Fibroblast of skin of scalp (primary cell): Measurements from ENCODE around the gene KIAA0753.
"Not testable (repeated sequence)": the region's sequence is repeated elsewhere in the genome, so short reads cannot be mapped to it uniquely, and the experiment has no call there.

Source experiments
- DNase-seq: peaks from one replicate; pipeline ENCODE4 v3.0.0-alpha.2; 2013

Gene KIAA0753

DNA sequence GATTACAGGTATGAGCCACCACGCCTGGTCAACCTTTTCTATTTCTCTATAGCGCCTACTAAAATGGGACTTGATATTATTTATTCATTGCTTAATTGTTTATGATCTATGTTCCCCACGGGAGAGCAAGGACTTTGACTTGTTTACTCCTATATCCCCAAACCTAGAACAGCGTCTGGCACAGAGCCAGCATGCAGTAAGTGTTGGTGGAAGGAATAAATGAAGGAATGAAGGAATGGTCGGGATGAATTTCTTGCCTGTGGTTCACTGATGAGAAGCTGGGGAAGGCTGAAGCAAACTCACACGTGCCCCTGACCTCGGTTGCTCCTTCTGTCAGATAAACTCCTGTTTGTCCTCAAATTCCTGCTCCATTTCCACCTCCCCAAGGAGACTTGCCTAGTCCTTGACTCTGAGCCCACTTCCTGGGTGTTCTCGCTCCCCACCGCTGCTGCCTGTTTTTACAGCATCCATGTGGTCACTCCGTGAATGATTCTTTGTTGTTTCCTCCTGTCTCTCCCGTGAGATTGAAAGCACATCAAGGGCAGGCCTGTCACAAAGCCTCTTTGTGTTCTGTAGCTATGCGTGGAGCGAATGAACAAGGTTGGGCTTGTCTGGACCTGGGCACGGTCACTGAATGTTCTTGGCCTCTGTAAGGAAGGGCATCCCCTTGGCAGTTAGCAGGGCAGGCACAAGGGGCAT lies 28.4 kb upstream of the KIAA0753 start:
- DNase-seq: no peak

DNA sequence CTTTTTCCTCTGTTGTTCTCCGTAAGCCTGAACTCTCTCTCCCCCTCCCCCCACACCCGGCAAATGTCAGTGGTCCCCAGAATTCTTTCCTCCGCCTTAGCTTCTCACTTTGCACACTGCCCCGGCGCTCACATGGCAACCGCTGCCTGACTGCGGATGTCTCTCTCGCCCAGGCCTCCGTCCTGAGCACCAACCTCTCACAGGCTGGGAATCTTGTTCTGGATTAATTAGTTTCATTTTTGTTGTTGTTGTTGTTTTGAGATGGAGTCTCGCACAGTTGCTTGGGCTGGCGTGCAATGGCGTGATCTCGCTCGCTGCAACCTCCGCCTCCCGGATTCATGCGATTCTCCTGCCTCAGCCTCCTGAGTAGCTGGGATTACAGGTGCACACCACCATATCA lies 27.7 kb upstream of the KIAA0753 start:
- DNase-seq: no peak

DNA sequence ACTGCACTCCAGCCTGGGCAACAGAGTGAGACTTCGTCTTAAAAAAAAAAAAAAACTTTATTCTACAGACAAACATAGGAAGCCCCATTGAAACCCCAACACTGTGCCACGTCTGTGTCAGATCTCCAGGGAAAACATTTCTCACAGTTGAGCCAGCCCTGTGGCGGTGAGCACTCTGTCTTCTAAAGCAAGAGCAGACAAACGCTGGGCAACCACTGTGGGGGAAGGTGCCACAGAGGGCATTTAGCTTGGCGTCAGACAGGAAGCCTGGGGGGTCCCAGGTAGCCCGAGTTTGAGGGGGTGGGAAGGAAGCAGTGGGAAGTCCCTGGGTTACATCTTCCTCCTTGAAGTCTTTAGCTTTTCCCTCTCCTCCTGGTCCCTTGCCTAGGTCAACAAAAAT lies 27.0 kb upstream of the KIAA0753 start:
- DNase-seq: no peak

DNA sequence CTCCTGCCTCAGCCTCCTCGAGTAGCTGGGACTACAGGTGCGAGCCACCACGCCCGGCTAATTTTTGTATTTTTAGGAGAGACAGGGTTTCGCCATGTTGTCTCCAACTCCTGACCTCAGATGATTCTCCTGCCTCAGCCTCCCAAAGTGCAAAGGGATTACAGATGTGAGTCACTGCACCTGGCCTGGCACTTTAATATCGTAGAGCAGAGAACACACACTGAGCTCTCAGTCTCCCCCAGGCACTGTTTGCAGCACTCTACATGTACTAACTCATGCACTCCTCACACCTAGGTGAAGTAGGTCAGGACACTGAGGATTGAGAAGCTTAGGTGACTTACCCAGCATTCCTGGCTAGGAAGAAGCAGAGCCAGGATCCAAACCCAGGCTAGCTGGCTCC lies 26.0 kb upstream of the KIAA0753 start:
- DNase-seq: no peak

DNA sequence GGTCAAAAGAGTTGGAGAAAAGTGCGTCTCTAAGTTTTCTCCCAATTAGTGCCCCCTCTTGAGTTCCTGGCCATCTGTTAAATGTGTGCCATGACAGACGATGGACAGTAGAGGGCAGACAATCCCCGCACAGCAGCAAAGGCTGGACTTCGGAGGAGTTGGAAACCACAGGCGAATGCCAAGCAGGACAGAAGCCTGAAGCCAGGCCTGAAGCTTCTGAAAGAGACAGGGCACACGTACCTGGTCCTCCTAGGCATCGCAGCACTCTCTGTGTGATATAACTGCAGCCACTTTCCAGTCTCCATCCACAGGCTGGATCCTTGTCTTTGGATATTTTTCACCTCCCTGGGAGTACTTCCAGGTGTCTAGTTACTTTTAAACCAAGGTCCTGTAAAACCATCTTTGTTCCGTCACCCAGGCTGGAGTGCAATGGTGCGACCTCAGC lies 25.6 kb upstream of the KIAA0753 start:
- peak; percentile 82 for DNase-seq

DNA sequence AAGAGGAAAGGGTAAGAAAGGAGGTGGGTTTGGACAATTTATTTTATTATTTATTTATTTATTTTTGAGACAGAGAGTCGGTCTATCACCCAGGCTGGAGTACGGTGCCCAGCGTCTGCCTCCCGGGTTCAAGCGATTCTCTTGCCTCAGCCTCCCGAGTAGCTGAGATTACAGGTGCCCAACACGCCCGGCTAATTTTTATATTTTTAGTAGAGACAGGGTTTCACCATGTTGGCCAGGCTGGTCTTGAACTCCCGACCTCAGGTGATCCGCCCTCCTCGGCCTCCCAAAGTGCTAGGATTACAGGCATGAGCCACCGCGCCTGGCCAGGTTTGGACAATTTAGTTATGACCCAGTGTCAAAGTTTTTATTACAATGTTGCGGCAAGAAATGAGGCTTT lies 22.7 kb upstream of the KIAA0753 start:
- not testable (repeated sequence) for DNase-seq

DNA sequence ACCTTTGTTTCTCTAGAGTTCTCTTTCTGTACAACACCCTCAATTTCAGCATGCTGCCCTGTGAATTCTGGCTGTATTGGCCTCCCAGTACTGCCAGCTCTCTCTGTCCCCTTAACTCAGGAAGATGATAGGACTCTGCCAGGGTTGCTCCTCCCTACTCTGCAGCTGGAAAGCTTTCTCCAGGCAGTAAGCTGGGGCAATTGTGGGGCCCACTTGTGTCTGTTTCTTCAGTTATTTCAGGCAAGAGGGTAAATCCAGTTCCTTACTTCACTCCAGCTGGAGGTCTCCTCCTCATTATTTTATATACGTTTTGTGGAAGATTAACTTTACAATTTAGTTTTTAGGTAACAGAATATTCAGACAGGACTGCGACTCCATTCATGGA lies 20.9 kb upstream of the KIAA0753 start:
- DNase-seq: no peak

DNA sequence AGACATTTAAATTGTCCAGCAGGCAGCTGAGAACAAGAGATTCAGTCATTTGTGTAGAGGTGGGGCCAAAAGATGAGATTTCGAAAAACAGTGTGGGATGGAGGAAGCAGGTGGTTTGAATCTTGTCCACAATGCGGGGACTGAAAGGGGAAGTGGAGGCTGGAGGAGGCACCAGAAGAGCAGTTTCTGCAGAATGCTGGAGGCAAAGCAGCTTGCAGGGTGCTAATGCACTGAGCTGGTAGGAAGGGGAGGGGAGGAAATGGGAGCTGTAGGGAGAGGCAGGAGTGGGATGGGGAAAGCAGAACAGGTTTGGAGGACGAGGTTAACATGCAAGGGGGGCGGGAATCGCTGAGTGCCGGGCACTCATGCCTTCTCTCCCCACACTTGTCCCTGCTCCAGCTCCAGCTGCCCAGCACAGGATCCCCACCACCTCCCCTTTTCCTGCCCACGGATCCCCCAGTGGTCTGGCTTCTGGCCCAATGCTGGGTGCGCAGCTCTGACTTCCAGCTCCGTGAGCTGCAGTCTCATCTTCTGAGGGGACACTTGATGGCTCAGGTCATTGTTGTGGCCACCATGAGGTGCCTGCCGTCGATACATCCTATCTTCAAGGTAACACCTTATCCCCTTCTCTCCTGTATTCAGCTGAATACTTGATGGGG lies 20.4 kb upstream of the KIAA0753 start:
- DNase-seq: no peak

DNA sequence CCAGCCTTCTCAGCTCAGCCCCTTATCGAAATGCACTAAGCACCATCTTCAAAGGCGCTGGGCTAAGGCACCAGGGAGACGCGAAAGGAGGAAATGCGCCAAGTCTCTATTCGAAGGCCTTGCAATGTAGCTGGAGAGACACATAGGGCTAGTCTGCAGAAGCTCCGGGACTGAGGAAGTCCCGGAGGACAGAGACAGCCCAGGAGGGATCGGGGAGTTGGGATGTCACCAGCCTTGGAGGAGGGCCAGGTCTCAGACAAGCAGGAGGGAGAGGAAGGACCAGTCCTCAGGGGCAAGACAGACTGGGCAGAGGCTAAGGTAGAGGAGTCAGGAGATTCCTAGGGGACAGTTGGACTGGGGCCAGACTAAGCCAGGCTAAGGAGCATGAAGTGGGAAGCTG lies 19.6 kb upstream of the KIAA0753 start:
- no peak for DNase-seq

DNA sequence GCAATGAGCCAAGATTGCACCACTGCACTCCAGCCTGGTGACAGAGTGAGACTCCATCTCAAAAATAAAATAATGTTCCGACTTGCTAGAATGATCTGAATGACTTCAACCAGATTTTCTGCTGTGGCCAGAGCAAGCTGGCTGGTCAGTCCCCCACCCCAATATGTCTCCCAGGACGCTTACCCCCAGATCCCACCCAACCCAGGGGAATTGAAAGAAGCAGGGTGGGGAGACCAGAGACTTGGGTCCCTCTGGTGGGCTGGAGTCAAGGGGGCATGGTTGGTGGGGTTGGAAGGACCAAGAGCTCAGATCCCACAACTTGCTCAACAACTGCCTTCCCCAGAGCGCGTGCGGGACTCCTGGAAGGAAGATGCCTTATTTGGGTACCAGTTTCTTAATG lies 17.9 kb upstream of the KIAA0753 start:
- DNase-seq: not testable (repeated sequence)

DNA sequence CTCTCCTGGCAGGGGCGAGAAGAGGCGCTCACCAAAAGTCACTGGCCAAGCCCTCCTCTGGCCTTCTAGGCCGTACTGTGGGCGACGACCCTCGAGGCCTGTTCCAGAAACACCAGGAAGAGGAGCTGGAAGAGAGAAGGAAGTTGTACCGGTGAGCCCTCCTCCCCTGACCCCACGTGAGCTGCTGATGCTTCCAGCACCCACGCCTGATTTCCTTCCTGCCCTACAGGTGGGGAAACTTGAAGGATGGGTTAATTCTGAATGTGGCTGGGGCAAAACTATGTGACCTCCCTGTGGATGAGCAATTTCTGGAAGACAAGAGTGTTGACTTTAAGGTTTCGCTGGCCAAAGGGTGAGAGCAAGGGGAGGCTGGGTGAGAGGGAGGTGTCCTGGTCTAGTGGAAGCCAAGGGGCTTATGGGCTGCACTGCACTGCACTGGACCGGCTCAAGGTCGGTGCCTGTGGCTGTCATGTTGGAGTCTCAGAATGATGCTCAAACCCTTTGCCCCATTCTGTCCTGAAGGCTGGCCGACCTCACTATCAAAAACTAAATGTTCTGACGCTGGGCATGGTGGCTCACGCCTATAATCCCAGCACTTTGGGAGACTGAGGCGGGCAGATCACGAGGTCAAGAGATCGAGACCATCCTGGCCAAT lies 17.2 kb upstream of the KIAA0753 start:
- DNase-seq: no peak

DNA sequence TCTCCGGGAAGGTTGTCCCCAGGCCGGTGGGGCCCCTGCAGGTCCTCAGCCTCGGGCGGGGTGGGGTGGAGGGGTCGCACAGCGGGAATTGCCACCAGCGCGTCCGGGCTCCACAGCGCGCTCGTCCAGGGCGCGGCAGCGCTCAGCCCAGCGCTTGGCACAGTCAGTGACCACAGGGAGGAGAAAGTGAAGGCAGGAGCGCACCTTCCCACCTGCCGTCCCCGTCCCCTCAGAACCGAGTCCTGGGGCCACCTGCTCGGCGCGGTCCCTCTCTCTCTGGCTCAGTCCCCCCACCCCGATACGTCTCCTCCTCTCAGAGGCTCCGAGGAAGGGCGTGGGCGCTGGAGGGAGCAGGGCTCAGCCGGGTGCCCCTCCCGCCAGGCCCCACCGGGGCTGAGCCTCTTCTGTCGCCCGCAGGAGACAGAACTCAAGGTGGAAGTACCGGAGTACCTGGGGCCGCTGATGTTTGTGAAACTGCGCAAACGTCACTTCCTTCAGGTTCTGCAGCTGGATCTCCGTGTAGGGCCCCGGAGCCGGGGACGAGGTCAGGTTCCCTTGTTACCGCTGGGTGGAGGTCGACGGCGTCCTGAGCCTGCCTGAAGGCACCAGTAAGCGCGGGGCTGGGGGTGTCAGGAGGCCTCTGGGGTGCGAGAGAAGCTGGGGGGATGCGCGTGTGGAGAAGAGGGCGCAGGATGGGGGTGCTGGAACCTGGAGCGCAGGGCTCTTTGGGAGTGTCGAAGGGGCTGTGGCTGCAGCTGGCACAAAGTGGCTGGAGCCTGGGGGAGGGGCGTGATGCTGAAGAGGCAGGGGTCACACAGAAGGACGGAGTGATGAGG lies 16.5 kb upstream of the KIAA0753 start:
- not testable (repeated sequence) for DNase-seq

DNA sequence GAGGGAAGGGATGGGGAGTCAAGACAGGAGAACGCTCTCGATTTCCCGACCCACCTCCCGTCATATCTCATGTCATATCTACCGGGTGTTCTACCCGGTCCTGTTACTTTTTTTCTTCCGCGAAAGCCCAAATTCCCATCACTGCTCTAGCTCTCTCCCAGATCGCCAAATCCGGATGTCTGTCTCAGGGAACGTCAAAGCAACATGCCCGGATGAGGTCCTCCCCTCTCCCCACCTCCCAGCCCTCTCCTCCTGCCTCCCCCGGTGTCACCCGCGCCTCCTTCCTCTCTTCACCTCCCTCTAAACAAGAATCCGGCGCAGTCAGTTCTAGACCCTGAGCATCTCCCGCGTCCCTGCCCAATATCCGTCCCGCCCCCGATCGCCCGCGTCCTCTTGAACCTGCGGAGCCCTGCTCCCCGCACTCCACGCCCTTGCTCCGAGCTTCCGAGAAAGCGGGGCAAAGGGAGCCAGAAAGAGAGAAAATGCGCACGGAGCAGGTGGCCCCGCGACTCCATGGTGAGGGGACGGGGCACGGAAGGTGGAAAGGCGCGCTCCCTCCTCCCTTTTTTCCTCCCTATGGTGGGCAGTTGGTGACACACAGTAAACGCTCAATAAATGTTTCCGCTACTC lies 15.3 kb upstream of the KIAA0753 start:
- not testable (repeated sequence) for DNase-seq

DNA sequence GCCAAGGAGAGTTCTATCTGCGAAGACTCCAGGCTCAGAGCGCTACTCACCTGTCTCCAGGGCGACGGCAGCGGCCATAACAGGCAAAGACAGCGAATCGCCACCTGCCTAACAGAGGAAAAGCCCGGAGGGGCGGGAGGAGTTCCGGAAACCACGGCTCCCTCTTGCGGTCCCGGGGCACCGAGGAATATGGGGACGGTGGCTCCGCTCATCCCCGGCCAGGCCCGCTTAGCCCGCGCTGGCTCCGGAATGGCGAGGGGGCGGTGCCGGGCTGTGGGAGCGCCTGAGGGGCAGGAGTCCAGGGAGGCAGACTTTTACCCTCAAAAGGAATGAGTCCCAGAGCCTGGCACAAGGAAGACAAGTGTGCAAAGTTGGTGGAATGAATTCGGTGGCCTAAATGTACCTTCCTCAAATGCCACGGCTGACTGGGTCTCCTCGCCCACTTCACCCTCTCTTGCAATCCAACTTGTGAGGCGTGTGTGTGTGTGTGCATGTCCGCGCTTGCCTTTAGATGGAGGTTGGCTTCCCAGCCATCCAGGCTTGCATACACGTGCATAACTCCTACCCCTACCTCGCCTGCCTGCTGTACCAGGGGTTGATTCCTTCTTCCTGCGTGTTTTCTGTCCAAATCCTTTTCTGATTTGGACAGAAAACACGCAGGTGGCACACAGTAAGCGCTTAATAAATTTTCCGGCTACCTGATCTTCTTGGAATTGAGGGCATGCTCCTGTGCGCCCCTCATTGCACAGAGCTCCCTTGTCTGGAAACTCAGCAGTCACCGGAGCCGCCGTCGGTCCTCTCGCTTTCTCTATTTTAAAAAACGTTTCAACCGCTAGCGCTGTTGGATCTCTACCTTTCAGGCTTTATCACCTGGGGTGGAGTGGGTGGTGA lies 14.6 kb upstream of the KIAA0753 start:
- DNase-seq: no peak

DNA sequence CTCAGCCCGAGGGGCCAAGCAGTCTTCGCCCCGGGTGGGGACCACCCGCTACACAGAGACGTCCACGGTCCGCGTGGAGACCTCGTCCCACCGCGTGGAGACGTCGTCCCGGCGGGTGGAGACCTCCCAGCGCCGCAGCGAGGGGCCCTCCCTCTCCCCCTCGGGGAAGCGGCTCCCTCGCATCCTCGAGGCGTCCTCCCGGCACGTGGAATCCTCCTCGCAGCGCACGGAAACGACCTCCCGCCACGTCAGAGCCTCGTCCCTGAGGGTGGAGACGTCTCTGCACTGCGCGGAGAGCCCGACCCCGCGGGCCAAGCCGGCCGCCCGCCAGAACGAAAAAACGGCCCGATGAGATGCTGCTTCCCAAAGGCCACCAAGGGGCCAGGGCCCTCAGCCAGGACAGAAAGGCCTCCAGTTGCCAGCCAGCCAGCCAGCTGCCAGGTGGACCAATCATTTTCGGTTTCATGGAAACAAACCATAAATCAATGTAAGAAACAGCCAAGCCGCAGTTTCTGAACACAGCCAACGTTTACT lies 11.5 kb upstream of the KIAA0753 start:
- DNase-seq: peak; percentile 28

DNA sequence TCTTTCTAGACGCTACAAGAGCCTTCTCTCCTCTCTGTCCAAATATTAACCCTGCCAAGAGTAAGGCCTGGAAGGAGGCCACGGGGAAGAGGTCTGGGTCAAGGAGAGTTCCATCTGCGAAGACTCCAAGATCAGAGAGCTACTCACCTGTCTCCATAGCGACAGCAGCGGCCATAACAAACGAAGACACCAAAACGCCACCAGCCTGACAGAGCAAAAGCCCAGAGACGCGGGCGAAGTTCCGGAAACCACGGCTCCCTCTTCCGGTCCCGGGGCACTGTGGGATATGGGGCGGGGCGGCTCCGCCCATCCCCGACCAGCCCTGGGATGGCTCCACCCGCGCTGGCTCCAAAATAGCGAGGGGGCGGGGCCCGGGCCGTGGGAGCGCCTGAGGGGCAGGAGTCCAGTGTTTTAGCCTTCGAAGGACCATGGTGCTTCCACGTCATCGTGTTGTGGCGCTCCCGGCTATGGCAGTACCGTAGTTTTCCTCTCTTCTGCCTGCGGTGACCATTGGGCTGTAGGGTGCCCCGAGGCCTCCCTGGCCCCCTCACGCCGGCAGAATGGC lies 10.9 kb upstream of the KIAA0753 start, which contains the start of the genes C17orf100 and MED31:
Gene C17orf100 (plus strand): TSS at position 409 of the 565 bp plus-strand sequence. CDS start 152 bp downstream, at position 561.
Gene MED31 (minus strand): TSS at position 252 of the 565 bp plus-strand sequence. CDS start 77 bp downstream, at position 175.
- DNase-seq: peak; percentile 93

DNA sequence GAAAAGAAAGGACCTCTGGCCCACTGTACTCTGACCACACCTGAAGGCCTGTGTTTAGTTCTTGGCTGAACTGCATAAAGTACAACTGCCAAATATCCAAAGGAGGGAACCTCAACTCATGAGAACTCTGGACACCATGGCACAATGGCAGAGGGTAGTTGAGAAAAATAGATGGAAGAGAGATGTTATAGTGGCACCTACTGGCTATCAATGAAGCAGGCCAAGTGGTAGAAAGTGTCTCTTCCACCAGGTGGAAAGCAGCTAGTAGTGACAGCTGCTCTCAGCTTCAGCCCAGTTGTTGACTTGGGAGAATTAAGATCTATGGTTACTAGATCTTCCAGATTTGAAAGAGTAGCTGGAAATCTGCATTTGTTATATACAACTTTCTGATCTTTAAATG lies 7.7 kb upstream of the KIAA0753 start:
- no peak for DNase-seq

DNA sequence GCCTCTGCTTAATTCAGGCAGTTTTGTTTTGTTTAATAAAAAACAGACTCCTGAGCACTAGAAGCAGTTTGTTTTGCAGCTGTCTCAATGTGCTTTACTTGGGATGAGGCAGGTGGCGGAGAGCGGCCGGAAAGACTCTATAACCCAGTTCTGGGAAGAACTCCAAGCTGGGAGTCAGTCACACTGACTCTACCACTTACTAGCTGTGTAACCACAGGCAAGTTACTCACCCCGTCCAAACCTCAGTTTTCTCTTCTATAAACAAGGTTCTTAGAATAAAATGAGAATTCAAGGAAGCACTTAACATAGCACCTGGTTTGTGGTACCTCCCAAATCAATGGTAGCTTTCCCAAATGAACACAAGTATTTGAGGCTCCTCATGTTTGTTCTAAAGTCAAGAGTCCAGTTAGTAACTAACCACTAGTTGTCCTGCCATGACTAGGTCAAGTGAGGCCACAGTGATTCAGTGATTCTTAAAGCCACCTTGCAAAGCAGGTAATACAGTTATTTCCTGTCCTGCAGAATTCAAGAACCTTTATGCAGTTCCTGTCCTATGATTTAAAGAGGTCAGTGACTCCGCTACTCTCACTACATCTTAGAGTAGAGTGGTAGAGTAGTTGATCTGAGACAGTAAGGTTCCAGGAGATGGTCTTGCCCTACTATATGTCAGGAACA lies 3.1 kb upstream of the KIAA0753 start:
- peak; percentile 57 for DNase-seq

DNA sequence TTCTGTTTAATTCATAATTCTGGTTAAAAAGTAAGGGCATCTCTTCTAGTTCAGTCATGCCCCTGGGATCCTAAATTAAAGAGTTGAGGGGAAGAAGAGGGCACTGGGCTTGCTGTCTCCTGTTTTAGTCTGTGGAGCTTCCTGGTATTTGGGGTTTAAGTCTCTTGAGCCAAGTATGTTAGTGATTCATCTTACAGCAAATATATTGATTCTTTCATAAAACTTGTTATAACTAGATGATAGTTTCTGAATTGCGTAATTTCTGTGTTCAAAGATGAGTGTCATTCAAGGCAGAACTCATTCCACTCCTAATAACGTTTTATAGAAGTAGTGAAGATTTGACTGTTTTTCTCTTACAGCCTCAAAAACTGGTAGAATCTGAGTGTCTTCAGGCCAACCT lies 2.1 kb upstream of the KIAA0753 start:
- no peak for DNase-seq
